ENCODE data around the gene CDK3. TPM values are rescaled to one million over a fixed set of nuclear protein-coding genes. Genes with fewer than 3 reads are reported as not detected.

Gene CDK3
- total RNA-seq, 1 experiment from 2014 or later, result 11.9 TPM

- TF ChIP-seq CTCF (IDR thresholded peaks at IDR 0.05) (no peak), POLR2AphosphoS5 (IDR thresholded peaks at IDR 0.05; ENCODE audit: low read depth, low read length) (no peak), REST (IDR thresholded peaks at IDR 0.05; ENCODE audit: insufficient read depth in 1 of 2, low read depth in 2 of 2, low read length in 1 of 2) (no peak)
- Histone ChIP-seq H3K4me1 (ENCODE audit: control insufficient read depth, insufficient read depth, low read length) (peaks cover 18% of the 10 kb centered on the region), H3K4me3 (ENCODE audit: low read depth in 2 of 2, low read length in 2 of 2) (peak overlapping the region in 1 of 2 experiments; percentile 73; a peak in 1 of 4 replicates)
Observed at GRCh38 chr17:75981019-75981615, 19.5 kb upstream of the CDK3 start.

GRCh38 chr17:75983501-75984181 is 17.0 kb upstream of the CDK3 start:
- Histone ChIP-seq H3K36me3 (ENCODE audit: control insufficient read depth, insufficient read depth, low read length) (no peaks in the 10 kb centered on the region; the same call in 1 of the 2 replicates), H3K4me1 (ENCODE audit: control insufficient read depth, insufficient read depth, low read length) (peaks cover 6% of the 10 kb centered on the region), H3K4me3 (ENCODE audit: low read depth in 2 of 2, low read length in 2 of 2) (no peak overlapping the region), H3K27me3 (ENCODE audit: control insufficient read depth, insufficient read depth, low read length) (no peaks in the 10 kb centered on the region), H3K27ac (ENCODE audit: low read length) (no peak overlapping the region), H3K9me3 (ENCODE audit: control insufficient read depth, insufficient read depth, low read depth, low read length) (no peaks in the 10 kb centered on the region)
- POLR2A ChIA-PET, result no interaction called here
- TSS peak; percentile 5 for BruUV-seq (replicated peaks)
- CTCF ChIA-PET, result no interaction called here
- DNase-seq (ENCODE audit: low read depth, low spot score) (no peak), ATAC-seq (no peak)
- in situ Hi-C loops (cut with HindIII; ENCODE audit: low pct_unique_long_range_greater_than_20kb, low sequenced_read_pairs) (no loop called here), intact Hi-C loops (cut with micrococcal nuclease; ENCODE audit: unreplicated experiment) (no loop called here)
- TF ChIP-seq SIN3A (IDR thresholded peaks at IDR 0.05; ENCODE audit: borderline replicate concordance, insufficient read depth, low read depth, low read length) (no peak), TCF7L2 (IDR thresholded peaks at IDR 0.05; ENCODE audit: low read depth, low read length) (no peak), CTCF (IDR thresholded peaks at IDR 0.05) (no peak), POLR2AphosphoS5 (IDR thresholded peaks at IDR 0.05; ENCODE audit: low read depth, low read length) (no peak), REST (IDR thresholded peaks at IDR 0.05; ENCODE audit: insufficient read depth in 1 of 2, low read depth in 2 of 2, low read length in 1 of 2) (no peak)

More at GRCh38 chr17:75981019-75981615, 19.5 kb upstream of the CDK3 start:
- intact Hi-C loops (cut with micrococcal nuclease; ENCODE audit: unreplicated experiment) (no loop called here), in situ Hi-C loops (cut with HindIII; ENCODE audit: low pct_unique_long_range_greater_than_20kb, low sequenced_read_pairs) (no loop called here)
- ChIA-PET CTCF (interaction anchor here (0.9 kb wide), 1 partner anchor 103 kb away, joined by 7 read pairs; no protein-coding TSS in a partner anchor), POLR2A (interaction anchor here (0.6 to 1.1 kb wide), 3 partner anchors 19 to 313 kb away, joined by 3 to 9 read pairs (median 8); no protein-coding TSS in a partner anchor)
- Histone ChIP-seq H3K9me3 (ENCODE audit: control insufficient read depth, insufficient read depth, low read depth, low read length) (no peaks in the 10 kb centered on the region), H3K27me3 (ENCODE audit: control insufficient read depth, insufficient read depth, low read length) (no peaks in the 10 kb centered on the region), H3K27ac (ENCODE audit: low read length) (peak overlapping the region; percentile 94; the same call in 1 of the 2 replicates), H3K36me3 (ENCODE audit: control insufficient read depth, insufficient read depth, low read length) (peaks cover 2% of the 10 kb centered on the region; the same call in 1 of the 2 replicates)
- no TSS peak for BruUV-seq (replicated peaks)
- ATAC-seq (no peak), DNase-seq (ENCODE audit: low read depth, low spot score) (no peak)
